ENCODE data around the gene ABHD17A. TPM values are rescaled to one million over a fixed set of nuclear protein-coding genes. Genes with fewer than 3 reads are reported as not detected.

Gene ABHD17A
- total RNA-seq, 1 experiment from 2014 or later, result 47.7 TPM

GRCh38 chr19:1884719-1885334, 469 bp downstream of the ABHD17A start:
- no TSS peak for BruUV-seq (replicated peaks)
- no peaks in the 10 kb centered on the region for H3K27me3 ChIP-seq (replicated peaks; ENCODE audit: control insufficient read depth, insufficient read depth, low read length)
- intact Hi-C loops (cut with micrococcal nuclease; ENCODE audit: unreplicated experiment), result no loop called here
- Mint-ChIP-seq H3K4me3 (ENCODE audit: unreplicated experiment) (peak overlapping the region; percentile 91), H3K9me3 (ENCODE audit: unreplicated experiment) (no peaks in the 10 kb centered on the region), H3K27me3 (ENCODE audit: insufficient read depth, unreplicated experiment) (no peaks in the 10 kb centered on the region), H3K27ac (ENCODE audit: unreplicated experiment) (peak overlapping the region; percentile 89), H3K36me3 (ENCODE audit: insufficient read depth, unreplicated experiment) (peaks cover 16% of the 10 kb centered on the region), H3K4me1 (ENCODE audit: low read depth, unreplicated experiment) (peaks cover 26% of the 10 kb centered on the region)
- H3K9me3 ChIP-seq, result no peaks in the 10 kb centered on the region
- no peak for TF ChIP-seq CTCF (IDR thresholded peaks at IDR 0.05; ENCODE audit: insufficient read depth in 1 of 2, low read depth in 1 of 2, low read length in 1 of 2, severe bottlenecking in 1 of 2, unreplicated experiment in 1 of 2)
- ChIA-PET POLR2A (interaction anchor here (0.6 to 1.3 kb wide), 4 partner anchors 9 to 340 kb away, joined by 4 to 12 read pairs (median 7); no protein-coding TSS in a partner anchor), CTCF (interaction anchor here (0.6 to 1.2 kb wide), 6 partner anchors 9 to 605 kb away, joined by 3 to 6 read pairs (median 4); no protein-coding TSS in a partner anchor)
- H3K4me1 ChIP-seq, result peaks cover 27% of the 10 kb centered on the region
- DNase-seq, result no peak
- no peaks in the 10 kb centered on the region for H3K36me3 ChIP-seq (ENCODE audit: control insufficient read depth, insufficient read depth, low read length)
- H3K4me3 ChIP-seq (ENCODE audit: low read depth, low read length), result peak overlapping the region; percentile 94

- H3K36me3 ChIP-seq (ENCODE audit: control insufficient read depth, insufficient read depth, low read length), result no peaks in the 10 kb centered on the region
- H3K4me1 ChIP-seq, result peaks cover 27% of the 10 kb centered on the region
- Mint-ChIP-seq H3K27me3 (ENCODE audit: insufficient read depth, unreplicated experiment) (no peaks in the 10 kb centered on the region), H3K9me3 (ENCODE audit: unreplicated experiment) (no peaks in the 10 kb centered on the region), H3K36me3 (ENCODE audit: insufficient read depth, unreplicated experiment) (peaks cover 16% of the 10 kb centered on the region), H3K4me3 (ENCODE audit: unreplicated experiment) (peak overlapping the region; percentile 91), H3K27ac (ENCODE audit: unreplicated experiment) (peak overlapping the region; percentile 89), H3K4me1 (ENCODE audit: low read depth, unreplicated experiment) (peaks cover 26% of the 10 kb centered on the region)
- DNase-seq, result no peak
- intact Hi-C loops (cut with micrococcal nuclease; ENCODE audit: unreplicated experiment), result no loop called here
- CTCF ChIA-PET, result interaction anchor here (0.9 kb wide), 1 partner anchor 8 kb away, joined by 6 read pairs; no protein-coding TSS in a partner anchor
- BruUV-seq (replicated peaks), result no TSS peak
- H3K9me3 ChIP-seq, result no peaks in the 10 kb centered on the region
- no peaks in the 10 kb centered on the region for H3K27me3 ChIP-seq (replicated peaks; ENCODE audit: control insufficient read depth, insufficient read depth, low read length)
- peak overlapping the region; percentile 94 for H3K4me3 ChIP-seq (ENCODE audit: low read depth, low read length)
- POLR2A ChIA-PET, result interaction anchor here (1.3 kb wide), 1 partner anchor 8 kb away, joined by 12 read pairs; no protein-coding TSS in a partner anchor
- no peak for TF ChIP-seq CTCF (IDR thresholded peaks at IDR 0.05; ENCODE audit: insufficient read depth in 1 of 2, low read depth in 1 of 2, low read length in 1 of 2, severe bottlenecking in 1 of 2, unreplicated experiment in 1 of 2)
Observed at GRCh38 chr19:1884291-1884718, 991 bp downstream of the ABHD17A start.

- DNase-seq, result no peak
- H3K4me1 ChIP-seq, result peaks cover 27% of the 10 kb centered on the region
- TF ChIP-seq CTCF (IDR thresholded peaks at IDR 0.05; ENCODE audit: insufficient read depth in 1 of 2, low read depth in 1 of 2, low read length in 1 of 2, severe bottlenecking in 1 of 2, unreplicated experiment in 1 of 2), result no peak
- no peaks in the 10 kb centered on the region for H3K9me3 ChIP-seq
- H3K4me1 Mint-ChIP-seq (ENCODE audit: low read depth, unreplicated experiment), result peaks cover 26% of the 10 kb centered on the region
- peak overlapping the region; percentile 89 for H3K27ac Mint-ChIP-seq (ENCODE audit: unreplicated experiment)
- H3K36me3 ChIP-seq (ENCODE audit: control insufficient read depth, insufficient read depth, low read length), result no peaks in the 10 kb centered on the region
- peak overlapping the region; percentile 91 for H3K4me3 Mint-ChIP-seq (ENCODE audit: unreplicated experiment)
- intact Hi-C loops (cut with micrococcal nuclease; ENCODE audit: unreplicated experiment), result no loop called here
- H3K9me3 Mint-ChIP-seq (ENCODE audit: unreplicated experiment), result no peaks in the 10 kb centered on the region
- no TSS peak for BruUV-seq (replicated peaks)
- CTCF ChIA-PET, result no interaction called here
- H3K27me3 ChIP-seq (replicated peaks; ENCODE audit: control insufficient read depth, insufficient read depth, low read length), result no peaks in the 10 kb centered on the region
- peak overlapping the region; percentile 94 for H3K4me3 ChIP-seq (ENCODE audit: low read depth, low read length)
- H3K27me3 Mint-ChIP-seq (ENCODE audit: insufficient read depth, unreplicated experiment), result no peaks in the 10 kb centered on the region
- peaks cover 16% of the 10 kb centered on the region for H3K36me3 Mint-ChIP-seq (ENCODE audit: insufficient read depth, unreplicated experiment)
- POLR2A ChIA-PET, result no interaction called here
Observed at GRCh38 chr19:1883784-1884183, 1.5 kb downstream of the ABHD17A start.

All from Caco-2 (cell line).